Ovary (tissue), 9 donors: ENCODE measurements around the gene NDST1. TPM values are rescaled to one million over a fixed set of nuclear protein-coding genes. Genes with fewer than 3 reads are reported as not detected.
A peak's percentile ranks its signal among the peaks of the same experiment; 100 is the strongest.

Source experiments
- DNase-seq, 5 donors: peaks; one replicate each; pipeline ENCODE4 v3.0.0-alpha.2; 2019 to 2020
- H3K27ac ChIP-seq, 2 donors: fragments of 200-600 bp; one replicate each; pipeline versions ENCODE4 v1.5.1 to v1.8.0; 2019 to 2022
- H3K27me3 ChIP-seq: fragments of 200-600 bp; one replicate; pipeline ENCODE4 v1.8.0; 2022
- H3K36me3 ChIP-seq: fragments of 200-600 bp; sonication (generic); one replicate; pipeline ENCODE4 v1.5.1; 2019
- H3K4me1 ChIP-seq: one replicate; pipeline ENCODE4 v1.8.1; 2013; ENCODE audit warnings: mild to moderate bottlenecking, moderate library complexity; ENCODE audit not compliant: insufficient read depth
- H3K4me3 ChIP-seq: fragments of 200-600 bp; sonication (generic); one replicate; pipeline ENCODE4 v1.5.1; 2017
- H3K9me3 ChIP-seq, 2 donors: fragments of 200-600 bp in 1 of 2; sonication (generic) in 1 of 2; one replicate each; pipeline versions ENCODE4 v1.5.1 to v1.8.1; 2013 to 2019; ENCODE audit warnings: mild to moderate bottlenecking in 1 of 2, moderate library complexity in 1 of 2
- CTCF ChIP-seq, 3 donors: fragments of 450-650 bp in 2 of 3; fragments of 200-600 bp in 1 of 3; IDR thresholded peaks; one replicate each; pipeline versions ENCODE4 v1.5.1 to v1.8.0; 2016 to 2022; ENCODE audit warnings: antibody characterized with exemption in 3 of 3, mild to moderate bottlenecking in 1 of 3
- EP300 ChIP-seq: sonication (generic); formaldehyde crosslinking; IDR thresholded peaks from one replicate; pipeline ENCODE4 v1.6.1; 2017; ENCODE audit warnings: antibody characterized with exemption
- POLR2A ChIP-seq: fragments of 450-650 bp; IDR thresholded peaks from one replicate; pipeline ENCODE4 v1.6.1; 2017; ENCODE audit warnings: antibody characterized with exemption, mild to moderate bottlenecking, moderate library complexity
- WGBS, 3 donors: extraction: QIAGEN DNeasy Blood & Tissue Kit in 1 of 3; methylation state at CpG; one replicate each; pipeline versions ENCODE4 v1.1.5 to v1.1.7; 2013 to 2017; 5-methylcytosine and 5-hydroxymethylcytosine counted together
- intact Hi-C, 4 donors: fragments of 100-400 bp; cut with DNase I; formaldehyde crosslinking; loops; one replicate each; pipeline versions ENCODE4 v1.11.0 to v1.15.1; 2022 to 2023
- polyA plus RNA-seq, 2 donors: library from polyadenylated mRNA; stranded (reverse); fragments of 200-250 nt in 1 of 2; fragments of 350-450 nt in 1 of 2; fragmentation: Illumina TruSeq in 1 of 2; extraction: RNeasy Lipid Tissue Mini Kit (QIAGEN cat#74804) in 1 of 2; gene quantifications; one replicate each; pipeline ENCODE4 v1.2.3, GENCODE V29; 2013 to 2014
- total RNA-seq, 7 donors: library from RNA; depleted of rRNA in 2 of 7; stranded (reverse); fragments of >200 nt in 2 of 7; fragmentation: NEBNext Ultra II Directional in 3 of 7; extraction: Animal tissue kit (Norgen Biotek cat#: 25700) in 3 of 7; gene quantifications; one replicate each; pipeline versions ENCODE4 v1.1.0 to v1.2.4, GENCODE V29; 2016 to 2023
- donor health status: DM: no; HTN: no; CAD: no; lungs with moderate emphysema.
- donor health status: DM: no; HTN: no; CAD: no.
- donor health status: Bipolar disorder and iron deficiency.
- donor health status: DM: yes; HTN: yes; CAD: no.
- donor health status: DM: no; HTN: no; CAD: no.
- donor health status: DM: yes; HTN: yes; CAD: no.

NDST1 gene
- total and polyA plus RNA-seq, 9 donors = 31.0 to 139 (median 90.3) TPM

- peaks cover 6% of the 10 kb centered on the region for H3K4me1 ChIP-seq
- TF ChIP-seq POLR2A (no peak), EP300 (no peak), CTCF (IDR thresholded peaks at IDR 0.05) (no peak)
- peak; percentile 70 to 92 (median 87) for DNase-seq
- H3K27me3 ChIP-seq = no peaks in the 10 kb centered on the region
- peak overlapping the region; percentile 1 to 60 for H3K27ac ChIP-seq
- WGBS, 3 donors = 13 to 15% (median 13%) methylated on average over 18 to 19 of the region's 19 CpGs
- H3K9me3 ChIP-seq = no peaks in the 10 kb centered on the region
- intact Hi-C loops = loop anchor here in 1 of 4 donors (5.0 kb wide), 1 partner anchor 75 kb away; no protein-coding TSS in a partner anchor
- H3K36me3 ChIP-seq = no peaks in the 10 kb centered on the region
- no peak overlapping the region for H3K4me3 ChIP-seq
These were observed 74.5 kb downstream of the NDST1 start for GRCh38 chr5:150582241-150583109.

GRCh38 chr5:150583541-150584225 is 75.8 kb downstream of the NDST1 start:
- WGBS, 3 donors = 78 to 91% (median 86%) methylated on average over 9 of the region's 9 CpGs
- peaks cover 6% of the 10 kb centered on the region for H3K4me1 ChIP-seq
- no peaks in the 10 kb centered on the region for H3K36me3 ChIP-seq
- no peaks in the 10 kb centered on the region for H3K27me3 ChIP-seq
- no peak overlapping the region for H3K4me3 ChIP-seq
- peak in 1 of 5 donors; percentile 13 for DNase-seq
- no peak overlapping the region for H3K27ac ChIP-seq
- H3K9me3 ChIP-seq = no peaks in the 10 kb centered on the region
- TF ChIP-seq CTCF (IDR thresholded peaks at IDR 0.05) = no peak
- no peak for TF ChIP-seq POLR2A
- no peak for TF ChIP-seq EP300
- intact Hi-C loops = loop anchor here in 1 of 4 donors (5.0 kb wide), 1 partner anchor 74 kb away; no protein-coding TSS in a partner anchor

GRCh38 chr5:150584556-150585335 is 76.8 kb downstream of the NDST1 start:
- intact Hi-C loops = loop anchor here in 2 of 4 donors (5.0 kb wide), 1 partner anchor 73 kb away; no protein-coding TSS in a partner anchor
- no peak overlapping the region for H3K27ac ChIP-seq
- DNase-seq = peak in 1 of 5 donors; percentile 15

More at GRCh38 chr5:150584556-150585335, 76.8 kb downstream of the NDST1 start:
- Histone ChIP-seq H3K36me3 (no peaks in the 10 kb centered on the region), H3K27me3 (no peaks in the 10 kb centered on the region), H3K4me1 (peaks cover 9% of the 10 kb centered on the region), H3K4me3 (no peak overlapping the region), H3K9me3 (no peaks in the 10 kb centered on the region)
- TF ChIP-seq EP300 (no peak), CTCF (IDR thresholded peaks at IDR 0.05) (no peak), POLR2A (no peak)
- WGBS, 3 donors = 90 to 94% (median 92%) methylated on average over 12 of the region's 12 CpGs
